CD4-positive, alpha-beta T cell treated with Interleukin-6 at 100 ng/mL for 8 hours (primary cell): Measurements from ENCODE around the gene THSD4.

Source experiments
- DNase-seq: peaks from one replicate; pipeline ENCODE4 v3.0.0-alpha.2; 2020; ENCODE audit warnings: mixed read lengths, low spot score

Gene THSD4

GRCh38 chr15:71455878-71456277 is 340.6 kb downstream of the THSD4 start:
- no peak for DNase-seq

DNA sequence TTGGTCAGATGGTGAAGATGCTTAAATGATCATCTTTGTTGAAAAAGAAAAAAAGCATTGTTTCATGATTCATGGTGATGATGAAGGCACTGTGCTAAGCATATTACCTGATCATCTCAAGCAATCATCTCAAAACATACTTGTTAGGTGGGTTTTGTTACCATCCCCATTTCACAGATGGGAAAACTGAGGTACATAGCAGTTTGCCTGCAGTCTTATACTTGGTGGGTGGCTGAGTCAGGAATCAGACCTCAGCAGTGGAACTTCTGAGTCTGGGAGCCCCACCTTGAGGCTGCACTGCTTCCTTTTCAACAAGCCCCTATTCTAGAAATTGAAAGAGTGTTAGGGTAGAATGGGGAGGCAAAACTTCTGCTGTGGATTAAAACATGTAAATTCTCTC is 341.1 kb downstream of the THSD4 start:
- DNase-seq: no peak

- DNase-seq: no peak
These were observed 341.5 kb downstream of the THSD4 start for GRCh38 chr15:71456811-71457210.

DNA sequence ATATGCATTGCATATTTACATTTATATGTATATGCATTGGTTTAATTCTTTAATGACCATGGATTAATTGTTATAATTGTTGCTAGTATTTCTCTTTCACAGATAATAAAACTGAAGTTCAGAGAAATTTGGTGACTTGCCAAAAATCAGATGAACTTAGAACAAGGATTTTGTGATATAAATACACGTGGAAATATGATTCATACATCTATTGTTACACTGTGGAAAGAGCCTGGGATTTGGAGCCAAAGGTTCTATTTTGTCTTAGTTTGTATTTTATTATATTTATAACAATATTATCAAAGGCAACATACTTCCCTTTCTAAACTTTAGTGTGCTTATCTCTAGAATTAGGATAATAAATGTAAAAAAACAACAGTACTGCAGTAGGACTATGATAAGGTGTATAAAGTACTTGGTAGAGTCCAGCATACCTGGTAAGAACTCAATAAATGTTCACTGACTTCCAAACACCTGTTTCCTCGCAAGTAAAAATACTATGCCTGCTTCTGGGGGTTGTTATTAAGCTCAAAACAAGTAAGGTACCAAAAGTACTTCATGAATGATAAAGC is 342.9 kb downstream of the THSD4 start:
- DNase-seq: no peak

GRCh38 chr15:71461748-71462147 is 346.5 kb downstream of the THSD4 start:
- DNase-seq: no peak

DNA sequence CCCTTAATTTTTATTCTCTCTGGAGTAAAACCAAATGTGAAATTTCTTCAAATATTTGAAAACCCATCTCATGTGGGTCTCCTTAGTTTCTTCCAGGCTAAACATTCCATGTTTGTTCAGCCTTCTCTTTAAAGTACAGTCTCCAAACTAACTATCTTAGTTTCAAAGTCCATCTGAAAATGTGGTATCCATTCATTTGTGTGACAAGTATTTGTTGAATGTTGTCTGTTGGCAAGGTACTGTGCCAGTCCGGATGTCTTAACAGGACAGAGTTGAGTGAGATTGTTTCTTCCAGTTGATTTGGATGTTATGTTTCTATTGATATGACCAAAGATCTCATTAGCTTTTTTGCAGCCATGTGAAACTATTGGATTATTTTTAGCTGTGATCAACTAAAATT is 347.4 kb downstream of the THSD4 start:
- no peak for DNase-seq

DNA sequence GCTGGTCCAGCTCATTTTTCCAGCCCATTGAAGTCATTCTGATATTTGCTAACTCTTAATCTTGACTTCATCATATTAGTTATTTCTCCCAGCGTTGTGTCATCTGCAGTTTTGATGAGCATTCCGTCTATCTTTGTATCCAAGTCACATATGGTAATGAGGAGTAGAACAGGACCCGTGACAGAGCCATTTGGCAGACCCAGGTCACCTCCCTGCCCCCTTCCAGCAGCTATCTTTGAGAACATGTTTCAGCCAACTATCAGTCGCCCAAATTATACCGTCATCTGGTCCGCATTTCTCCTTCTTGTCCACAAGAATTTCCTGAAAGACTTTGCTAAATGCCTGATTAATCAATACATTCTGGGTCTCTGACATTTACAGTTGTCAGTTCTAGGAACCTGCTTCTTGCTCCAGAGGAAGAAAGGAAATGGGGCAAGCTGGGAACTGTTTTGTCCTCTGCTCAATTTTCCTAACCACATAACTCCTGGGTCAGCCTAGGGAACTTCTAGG is 347.9 kb downstream of the THSD4 start:
- no peak for DNase-seq

DNA sequence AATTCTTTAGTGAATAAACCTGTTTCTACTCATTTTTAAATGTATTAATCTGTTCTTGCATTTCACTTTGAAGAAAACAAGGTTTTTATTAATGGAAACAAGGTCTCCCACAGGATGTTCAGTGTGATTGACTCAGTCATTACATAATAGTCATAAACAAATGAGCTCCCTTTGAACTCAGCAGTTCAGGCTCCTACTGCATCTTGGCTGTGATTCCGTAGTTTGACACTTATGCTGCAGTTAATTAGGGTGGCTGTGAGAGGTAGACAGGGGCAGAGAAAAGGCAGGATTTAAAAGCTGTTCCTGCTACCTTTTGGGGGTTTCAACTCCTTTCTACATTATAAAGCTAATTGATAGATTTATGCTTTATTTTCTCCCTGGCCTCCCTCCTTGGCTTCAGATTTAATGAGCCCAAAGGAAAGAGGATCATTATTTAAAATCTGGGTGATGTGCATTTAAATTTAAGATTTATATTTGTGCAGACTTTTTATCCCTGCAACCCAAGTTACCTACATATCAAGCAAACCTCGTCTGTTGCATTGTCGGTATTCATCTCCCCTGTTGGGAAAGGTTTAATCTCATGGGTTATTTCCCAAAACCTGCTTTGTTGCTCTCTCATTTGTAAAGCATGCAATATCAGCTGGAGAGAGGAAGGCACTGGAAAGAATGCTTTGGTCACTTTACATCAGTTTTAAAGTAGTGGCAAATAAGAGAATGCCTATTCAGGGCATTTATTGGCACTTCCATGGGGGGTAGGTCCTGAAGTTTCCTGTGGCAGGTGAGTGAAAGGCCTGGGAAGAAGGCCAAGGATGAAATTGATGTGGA is 350.1 kb downstream of the THSD4 start:
- DNase-seq: no peak

GRCh38 chr15:71468715-71469114 is 353.4 kb downstream of the THSD4 start:
- DNase-seq: no peak

- DNase-seq: no peak
These were observed 354.1 kb downstream of the THSD4 start for GRCh38 chr15:71469413-71469812.

- DNase-seq: no peak
These were observed 356.1 kb downstream of the THSD4 start for GRCh38 chr15:71471347-71471746.

DNA sequence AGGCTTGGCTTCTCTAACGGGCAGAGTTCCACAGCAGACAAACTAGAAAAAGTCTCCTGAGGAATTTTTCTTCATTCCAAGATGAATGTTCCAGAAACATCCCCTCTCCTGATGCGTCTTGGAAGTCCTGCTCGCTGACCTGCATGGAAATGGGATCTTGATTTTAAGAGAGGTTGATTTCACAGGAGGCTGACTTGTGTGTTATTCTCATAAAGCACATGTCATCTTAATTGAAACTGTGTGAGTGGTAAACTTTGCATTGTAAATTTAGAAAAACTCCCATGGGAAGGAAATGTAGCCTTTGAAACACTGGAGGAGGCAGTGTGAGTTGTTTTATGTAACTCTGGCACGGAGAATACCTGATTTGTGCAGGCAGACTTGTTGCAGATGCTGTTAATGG is 357.3 kb downstream of the THSD4 start:
- no peak for DNase-seq

- no peak for DNase-seq
These were observed 358.5 kb downstream of the THSD4 start for GRCh38 chr15:71473751-71474150.

GRCh38 chr15:71476823-71477222 is 361.6 kb downstream of the THSD4 start:
- no peak for DNase-seq

GRCh38 chr15:71480556-71480955 is 365.3 kb downstream of the THSD4 start:
- no peak for DNase-seq

DNA sequence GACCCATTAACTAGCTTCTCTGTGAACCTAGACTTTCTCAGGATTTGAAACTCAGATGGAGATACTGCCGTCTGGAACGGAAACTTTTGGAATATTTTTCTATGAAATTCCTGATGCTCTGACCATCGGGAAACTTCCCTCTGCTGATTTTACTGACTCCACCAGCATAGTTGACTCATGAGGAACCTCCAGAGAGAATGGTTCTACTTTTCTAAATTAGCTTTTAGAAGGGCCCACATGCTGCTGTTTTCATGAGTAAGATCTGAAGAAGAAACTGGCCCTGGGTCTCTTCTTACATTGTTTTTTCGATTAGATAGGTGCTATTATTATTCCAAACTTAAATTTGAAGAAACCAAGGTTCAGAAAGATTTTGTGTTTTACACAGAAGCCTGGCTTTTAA is 368.8 kb downstream of the THSD4 start:
- no peak for DNase-seq

- no peak for DNase-seq
These were observed 369.9 kb downstream of the THSD4 start for GRCh38 chr15:71485094-71485693.

DNA sequence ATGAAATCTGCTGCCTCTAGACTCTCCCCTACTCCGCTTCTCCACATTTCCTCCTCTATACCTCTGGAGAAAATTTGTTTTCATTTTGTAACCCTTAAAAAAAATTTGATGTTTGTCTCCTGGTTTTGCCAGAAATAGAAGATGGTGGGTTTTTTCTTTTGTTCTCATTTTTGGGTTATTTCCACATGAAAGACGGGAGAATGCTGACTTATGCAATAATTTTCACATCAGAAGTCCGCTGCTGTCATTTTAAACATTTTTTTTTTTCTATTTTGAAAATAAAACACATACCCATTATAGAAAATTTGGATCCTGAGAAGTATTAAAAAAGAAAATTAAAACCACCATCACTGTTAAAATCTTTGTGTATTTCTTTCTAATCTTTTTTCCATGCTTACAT is 374.3 kb downstream of the THSD4 start:
- DNase-seq: no peak

GRCh38 chr15:71493526-71493925 is 378.3 kb downstream of the THSD4 start:
- DNase-seq: no peak

DNA sequence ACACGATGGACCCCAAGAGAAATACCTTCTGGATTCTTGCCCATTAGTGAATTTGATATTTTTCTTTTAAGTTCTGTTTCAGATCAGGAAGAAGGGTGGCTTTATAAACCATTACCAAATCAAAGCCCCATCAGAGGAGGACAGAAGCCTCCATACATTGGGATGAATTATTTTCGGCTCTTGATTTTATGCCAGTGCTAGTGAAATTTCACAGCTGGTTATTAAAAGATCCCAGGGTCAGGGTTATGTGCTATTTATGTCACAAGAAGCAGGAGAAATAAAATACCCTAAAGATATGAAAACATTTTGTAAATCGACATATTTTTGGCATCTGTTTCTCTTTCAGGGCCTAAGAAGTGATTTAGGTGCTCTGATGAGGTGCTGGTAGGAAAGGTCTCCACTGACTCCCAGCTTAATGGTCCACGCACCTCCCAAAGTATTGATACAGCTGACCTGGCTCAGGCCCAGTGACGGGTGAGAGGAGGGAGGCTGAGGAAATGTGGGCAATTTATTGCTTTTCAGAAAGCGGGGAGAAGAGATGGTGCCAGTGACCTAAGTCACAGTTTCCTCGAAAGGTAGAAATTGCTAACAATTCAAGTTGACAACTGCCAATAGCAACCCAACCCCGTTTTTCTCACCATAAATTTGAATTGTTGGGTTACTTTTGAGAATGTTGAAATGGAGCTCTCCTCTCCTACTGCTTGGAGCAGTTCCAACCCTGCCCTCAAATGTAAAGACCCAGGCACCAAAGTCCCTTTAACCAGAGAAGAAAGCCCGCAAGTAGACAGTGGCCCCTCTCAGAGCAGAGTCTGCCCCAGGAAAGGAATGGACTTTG is 379.5 kb downstream of the THSD4 start:
- DNase-seq: no peak

- no peak for DNase-seq
These were observed 380.1 kb downstream of the THSD4 start for GRCh38 chr15:71495398-71495780.

DNA sequence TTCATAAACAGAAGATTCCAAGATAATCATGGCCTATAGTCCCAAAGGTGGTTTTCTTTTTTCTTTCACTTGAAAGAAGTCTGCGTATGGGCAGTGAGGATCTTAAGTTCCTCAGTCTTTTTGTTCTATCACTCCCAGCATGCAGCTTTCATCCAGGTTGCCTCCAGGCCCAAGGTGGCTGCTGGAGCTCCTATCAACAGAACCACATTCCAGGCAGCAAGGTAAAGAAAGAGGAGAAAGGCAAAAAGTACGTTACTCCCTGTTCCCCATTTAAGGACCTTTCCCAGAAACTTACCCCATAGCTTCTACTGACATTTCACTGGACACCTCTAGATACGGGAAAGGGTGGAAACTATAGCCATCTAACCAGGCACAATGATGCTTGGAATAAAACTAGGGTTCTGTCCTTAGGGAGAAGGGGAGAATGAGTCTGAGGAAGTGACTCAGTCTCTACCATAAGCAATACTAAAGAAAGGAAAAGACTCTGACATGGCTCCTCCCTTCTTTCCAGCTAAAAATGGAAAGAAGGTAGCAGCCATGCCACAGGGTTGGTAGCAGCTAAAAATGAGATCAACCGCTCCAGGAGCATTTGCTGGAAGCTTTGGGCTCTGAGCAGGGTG is 381.2 kb downstream of the THSD4 start:
- DNase-seq: no peak
